CD4-positive, alpha-beta T cell treated with Interleukin-1 beta for 1 hour (primary cell): ENCODE data around the gene SLC33A1.
"Not testable (repeated sequence)": the region's sequence is repeated elsewhere in the genome, so short reads cannot be mapped to it uniquely, and the experiment has no call there.

Source experiments
- DNase-seq, 2 donors: peaks; one replicate each; pipeline ENCODE4 v3.0.0-alpha.2; 2020 to 2022

Gene SLC33A1

GRCh38 chr3:155861476-155862183 is 7.4 kb upstream of the SLC33A1 start:
- no peak for DNase-seq

GRCh38 chr3:155860424-155860823 is 6.2 kb upstream of the SLC33A1 start:
- DNase-seq: not testable (repeated sequence)

- DNase-seq: no peak
Observed at GRCh38 chr3:155859859-155860258, 5.6 kb upstream of the SLC33A1 start.

- DNase-seq: peak; percentile 4 to 25
Observed at GRCh38 chr3:155853214-155854140, 750 bp downstream of the SLC33A1 start.

- no peak for DNase-seq
Observed at GRCh38 chr3:155852341-155852740, 1.9 kb downstream of the SLC33A1 start.

- not testable (repeated sequence) for DNase-seq
Observed at GRCh38 chr3:155849404-155849803, 4.8 kb downstream of the SLC33A1 start.

GRCh38 chr3:155847993-155848392 is 6.2 kb downstream of the SLC33A1 start:
- DNase-seq: no peak

GRCh38 chr3:155846119-155846518 is 8.1 kb downstream of the SLC33A1 start:
- no peak for DNase-seq

- DNase-seq: no peak
Observed at GRCh38 chr3:155843569-155843968, 10.7 kb downstream of the SLC33A1 start.

- no peak for DNase-seq
Observed at GRCh38 chr3:155835341-155836071, 18.7 kb downstream of the SLC33A1 start.

- DNase-seq: not testable (repeated sequence)
Observed at GRCh38 chr3:155828490-155829098, 25.6 kb downstream of the SLC33A1 start.

GRCh38 chr3:155815030-155815545 is 39.1 kb downstream of the SLC33A1 start:
- no peak for DNase-seq

- DNase-seq: not testable (repeated sequence)
Observed at GRCh38 chr3:155813224-155813623, 41.0 kb downstream of the SLC33A1 start.

- no peak for DNase-seq
Observed at GRCh38 chr3:155809181-155809580, 45.0 kb downstream of the SLC33A1 start.

- no peak for DNase-seq
Observed at GRCh38 chr3:155807823-155808222, 46.4 kb downstream of the SLC33A1 start.

GRCh38 chr3:155805802-155806618 is 48.2 kb downstream of the SLC33A1 start, which contains the start of gene C3orf33:
Gene C3orf33 (minus strand): TSS chr3:155806278. CDS start chr3:155806252, 26 bp downstream.
- DNase-seq: peak; percentile 81 to 83

GRCh38 chr3:155805204-155805801 is 48.9 kb downstream of the SLC33A1 start:
- peak in 1 of 2 donors; percentile 39 for DNase-seq

GRCh38 chr3:155804323-155804722 is 49.9 kb downstream of the SLC33A1 start:
- no peak for DNase-seq

- no peak for DNase-seq
Observed at GRCh38 chr3:155792532-155792931, 61.7 kb downstream of the SLC33A1 start.

GRCh38 chr3:155791190-155791589 is 63.0 kb downstream of the SLC33A1 start:
- no peak for DNase-seq
